DMS 273 treated with DMSO at 0.1 percent for 48 hours (cell line): ENCODE measurements around the gene RSRC1.
"Not testable (repeated sequence)": the region's sequence is repeated elsewhere in the genome, so short reads cannot be mapped to it uniquely, and the experiment has no call there.

Experiments
- DNase-seq: peaks from one replicate; lab custom pipeline; 2025; lab: John Stamatoyannopoulos, UW

RSRC1 gene

DNA sequence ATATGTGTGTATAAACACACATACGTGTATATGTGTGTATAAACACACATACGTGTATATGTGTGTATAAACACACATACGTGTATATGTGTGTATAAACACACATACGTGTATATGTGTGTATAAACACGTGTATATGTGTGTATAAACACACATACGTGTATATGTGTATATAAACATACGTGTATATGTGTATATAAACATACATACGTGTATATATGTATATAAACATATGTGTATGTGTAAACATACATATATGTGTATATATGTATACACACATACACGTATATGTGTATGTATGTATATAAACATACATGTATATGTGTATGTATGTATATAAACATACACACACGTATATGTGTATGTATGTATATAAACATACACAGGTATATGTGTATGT, 119.1 kb downstream of the RSRC1 start:
- DNase-seq: not testable (repeated sequence)

DNA sequence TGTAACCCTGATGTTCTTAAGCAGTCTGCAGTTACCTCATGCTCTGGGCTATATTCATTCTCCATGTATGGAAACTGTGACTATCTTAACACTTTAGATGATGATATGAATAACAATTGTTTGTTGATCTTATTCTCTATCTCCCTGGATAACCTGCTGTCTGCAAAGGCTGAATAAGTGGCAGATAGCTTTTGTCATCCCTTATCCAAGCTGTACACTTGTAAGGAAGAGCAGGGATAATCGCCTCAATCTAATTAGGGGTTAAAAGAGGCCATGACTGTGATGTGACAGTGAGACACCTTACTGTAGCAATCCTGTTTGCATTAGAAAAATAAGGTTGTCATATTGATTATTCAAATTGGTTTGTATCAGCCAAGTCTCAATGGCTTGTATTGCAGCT, 123.9 kb downstream of the RSRC1 start:
- no peak for DNase-seq

DNA sequence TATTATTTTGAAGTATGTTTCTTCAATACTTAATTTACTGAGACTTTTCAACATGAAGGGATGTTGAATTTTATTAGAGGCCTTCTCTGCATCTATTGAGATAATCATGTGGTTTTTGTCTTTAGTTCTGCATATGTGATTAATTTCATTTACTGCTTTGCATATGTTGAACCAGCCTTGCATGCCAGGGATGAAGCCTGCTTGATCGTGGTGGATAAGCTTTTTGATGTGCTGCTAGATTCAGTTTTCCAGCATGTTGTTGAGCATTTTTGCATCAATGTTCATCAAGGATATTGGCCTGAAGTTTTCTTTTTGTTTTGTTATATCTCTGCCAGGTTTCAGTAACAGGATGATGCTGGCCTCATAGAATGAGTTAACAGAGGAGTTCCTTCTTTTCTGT, 134.4 kb downstream of the RSRC1 start:
- DNase-seq: no peak

DNA sequence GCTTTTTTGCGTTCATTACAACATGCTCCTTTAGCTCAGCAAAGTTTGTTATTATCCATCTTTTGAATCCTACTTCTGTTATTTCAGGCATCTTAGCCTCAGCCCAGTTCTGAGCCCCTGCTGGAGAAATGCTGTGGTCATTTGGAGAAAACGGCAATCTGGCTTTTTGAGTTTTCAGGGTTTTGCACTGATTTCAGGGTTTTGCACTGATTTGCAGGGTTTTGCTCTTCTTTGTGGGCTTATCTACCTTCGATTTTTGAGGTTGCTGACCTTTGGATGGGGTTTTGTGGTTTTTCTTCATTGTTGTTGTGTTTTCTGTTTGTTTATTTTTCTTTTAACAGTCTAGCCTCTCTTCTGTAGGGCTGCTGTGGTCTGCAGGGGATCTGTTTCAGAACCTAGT, 137.4 kb downstream of the RSRC1 start:
- DNase-seq: no peak

DNA sequence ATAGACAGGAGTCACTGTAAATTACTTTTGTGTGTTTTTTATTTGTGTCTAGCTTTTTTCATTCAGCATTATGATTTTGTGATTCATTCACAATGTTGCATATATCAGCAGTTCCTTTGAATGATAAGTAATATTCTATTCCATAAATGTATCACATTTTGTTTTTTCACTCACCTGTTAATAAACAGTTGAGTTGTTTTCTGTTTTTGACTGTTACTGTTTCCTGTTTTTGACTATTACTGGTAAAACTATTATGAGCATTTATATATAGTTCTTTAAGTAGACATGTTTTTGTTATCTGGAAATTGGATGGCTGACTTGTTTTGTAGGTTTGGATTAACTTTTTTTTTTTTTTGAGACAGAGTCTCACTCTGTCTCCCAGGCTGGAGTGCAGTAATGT, 138.4 kb downstream of the RSRC1 start:
- no peak for DNase-seq

DNA sequence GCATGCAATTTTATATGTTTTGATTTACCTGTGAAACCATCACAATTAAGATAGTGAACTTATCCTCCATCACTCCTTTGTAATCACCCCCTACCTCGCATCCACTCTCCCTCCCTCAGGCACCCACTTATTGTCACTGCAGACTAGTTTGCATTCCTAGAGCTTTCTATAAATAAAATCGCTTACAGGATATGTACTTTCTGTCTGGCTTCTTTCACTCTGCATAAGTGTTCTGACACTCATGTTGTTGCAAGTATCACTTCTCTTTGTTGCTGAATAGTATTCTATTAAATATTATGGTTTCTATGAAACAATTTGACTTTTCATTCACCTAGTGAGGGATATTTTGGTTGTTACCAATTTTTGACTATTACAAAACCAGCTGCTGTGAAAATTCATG, 139.3 kb downstream of the RSRC1 start:
- DNase-seq: no peak

DNA sequence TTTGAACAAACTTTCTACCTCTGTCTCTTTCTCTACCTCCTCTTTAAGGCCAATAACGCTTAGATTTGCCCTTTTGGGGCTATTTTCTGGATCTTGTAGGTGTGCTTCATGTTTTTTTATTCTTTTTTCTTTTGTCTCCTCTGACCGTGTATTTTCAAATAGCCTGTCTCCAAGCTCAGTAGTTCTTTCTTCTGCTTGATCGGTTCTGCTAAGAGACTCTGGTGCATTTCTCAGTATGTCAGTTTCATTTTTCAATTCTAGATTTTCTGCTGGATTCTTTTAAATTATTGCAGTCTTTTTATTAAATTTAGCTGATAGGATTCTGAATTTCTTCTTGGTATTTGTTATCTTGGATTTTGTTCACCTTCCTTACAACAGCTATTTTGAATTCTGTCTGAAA, 148.7 kb downstream of the RSRC1 start:
- no peak for DNase-seq

DNA sequence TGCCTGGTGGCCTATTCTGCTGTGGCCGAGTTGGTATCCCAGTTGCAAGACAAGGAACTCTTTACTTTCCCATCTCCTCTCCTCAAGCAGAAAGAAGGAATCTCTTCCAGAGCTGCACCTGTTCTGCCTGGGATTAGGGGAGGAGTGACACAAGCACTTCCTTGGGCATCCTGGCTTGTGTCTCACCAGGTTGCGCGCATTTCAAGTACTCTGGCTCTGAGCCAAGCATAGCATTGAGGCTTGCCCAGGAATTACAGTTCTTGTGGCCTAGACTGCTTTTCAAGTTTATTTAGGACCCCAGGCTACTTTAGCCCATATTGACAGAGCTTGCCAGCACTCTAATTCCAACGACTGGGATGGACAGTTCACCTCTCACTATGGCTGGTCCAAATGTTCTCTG, 150.5 kb downstream of the RSRC1 start:
- no peak for DNase-seq

DNA sequence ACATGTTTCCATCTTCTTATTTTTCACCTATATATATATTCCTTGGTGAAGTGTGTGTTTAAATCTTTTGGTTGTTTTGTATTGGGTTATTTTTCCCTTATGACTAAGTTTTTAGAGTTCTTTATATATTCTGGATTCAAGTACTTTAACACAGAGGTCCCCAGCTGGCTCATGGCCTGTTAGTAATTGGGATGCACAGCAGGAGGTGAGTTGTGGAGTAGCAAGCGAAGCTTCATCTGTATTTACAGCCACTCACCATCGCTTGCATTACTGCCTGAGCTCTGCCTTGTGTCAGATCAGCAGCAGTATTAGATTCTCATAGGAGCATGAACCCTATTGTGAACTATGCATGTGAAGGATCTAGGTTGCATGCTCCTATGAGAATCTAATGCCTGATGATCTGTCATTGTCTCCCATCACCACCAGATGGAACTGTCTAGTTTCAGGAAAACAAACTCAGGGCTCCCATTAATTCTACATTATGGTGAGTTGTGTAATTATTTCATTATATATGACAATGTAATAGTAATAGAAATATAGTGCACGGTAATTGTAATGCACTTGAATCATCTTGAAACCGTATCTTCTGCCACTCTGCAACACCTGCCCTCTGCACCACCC, 151.6 kb downstream of the RSRC1 start:
- peak; percentile 7 for DNase-seq

DNA sequence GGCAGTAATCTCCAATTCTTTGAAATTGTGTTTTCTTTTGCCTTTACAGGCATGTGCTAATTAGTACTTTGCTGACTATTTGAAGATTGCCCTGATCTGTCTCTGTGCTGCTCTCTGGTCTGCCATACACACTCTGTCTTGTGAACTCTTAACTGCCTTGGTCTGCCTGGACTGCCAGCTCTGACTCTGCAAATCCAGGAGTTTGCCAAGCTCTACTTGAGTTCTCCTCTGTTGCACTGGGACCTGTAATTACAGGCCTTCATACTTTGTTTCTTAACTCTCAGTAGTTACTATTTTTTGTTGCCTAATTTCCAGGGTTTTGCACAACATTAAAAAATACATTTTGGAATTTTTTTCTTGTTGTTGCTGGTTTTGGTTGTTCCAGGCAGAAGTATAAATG, 155.0 kb downstream of the RSRC1 start:
- DNase-seq: no peak

DNA sequence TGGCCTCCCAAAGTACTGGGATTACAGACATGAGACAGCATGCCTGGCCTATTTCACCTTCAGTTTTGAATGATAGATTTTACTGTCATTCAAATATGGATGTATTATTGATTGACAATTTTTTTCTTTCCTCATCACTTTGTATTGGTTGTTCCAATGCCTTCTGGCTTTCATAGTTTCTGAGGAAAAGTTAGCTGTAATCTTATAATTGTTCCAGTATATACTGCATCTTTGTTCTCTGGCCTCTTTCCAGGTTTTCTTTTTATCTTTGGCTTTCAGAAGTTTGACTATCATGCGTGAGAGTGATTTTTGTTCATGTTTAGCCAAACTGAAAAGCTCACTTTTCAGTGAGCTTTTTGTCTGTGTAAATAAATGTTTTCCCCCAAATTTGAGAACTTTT, 157.1 kb downstream of the RSRC1 start:
- no peak for DNase-seq

DNA sequence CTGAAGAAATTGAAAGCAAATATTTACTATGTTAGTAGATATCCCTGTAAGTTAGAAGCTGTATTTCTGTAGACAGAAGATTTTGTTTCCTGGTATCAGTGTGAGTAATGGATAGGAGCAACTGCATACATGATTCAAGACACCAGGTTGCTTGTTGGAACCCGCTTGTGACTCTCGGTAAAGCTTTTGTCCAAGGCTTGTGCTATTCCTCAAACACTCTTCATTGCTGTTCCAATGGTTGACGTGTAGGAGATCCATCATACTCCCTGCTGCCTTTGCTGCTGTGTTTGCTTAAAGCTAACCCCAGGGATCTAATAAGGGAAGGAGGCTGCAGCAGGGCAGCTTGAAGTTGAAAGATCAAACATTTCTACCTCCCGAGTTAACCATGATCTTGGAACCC, 160.1 kb downstream of the RSRC1 start:
- DNase-seq: no peak

DNA sequence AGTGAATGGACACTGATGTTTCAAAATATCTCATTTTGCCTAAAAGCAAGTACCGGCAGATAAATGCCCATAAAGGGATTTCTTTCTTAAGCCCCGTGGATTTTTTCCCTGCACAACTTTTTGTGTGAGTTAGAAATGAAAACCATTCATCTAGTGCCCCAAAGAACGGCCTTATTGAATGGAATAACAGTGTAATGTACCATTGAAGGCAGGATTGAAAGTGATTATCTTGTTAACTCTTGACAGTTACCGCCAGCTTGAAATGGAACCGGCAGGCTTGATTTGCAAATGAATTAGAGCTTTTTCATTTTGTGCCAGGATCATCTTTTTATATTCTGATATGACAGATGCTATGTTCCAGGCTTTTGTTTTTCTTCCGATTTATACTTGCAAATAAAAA, 162.2 kb downstream of the RSRC1 start:
- DNase-seq: no peak

DNA sequence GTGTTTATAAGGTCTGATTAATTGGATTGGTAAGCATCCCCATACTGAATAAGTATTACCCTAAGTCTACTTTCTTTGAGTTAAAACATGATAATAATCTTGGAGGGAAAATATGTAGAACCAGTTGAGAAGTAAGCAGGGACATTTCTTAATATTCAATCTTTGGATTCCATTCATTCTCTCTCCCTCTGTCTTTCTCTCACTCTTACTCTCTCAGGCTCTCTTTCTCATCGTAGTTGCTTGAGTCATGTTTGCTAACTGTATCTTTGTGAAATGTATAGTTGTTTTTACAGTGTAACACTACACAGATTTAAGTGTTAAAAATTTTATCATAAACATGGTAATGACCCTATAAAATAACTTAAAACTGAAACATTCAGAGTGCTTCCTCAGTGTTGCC, 163.8 kb downstream of the RSRC1 start:
- DNase-seq: no peak

DNA sequence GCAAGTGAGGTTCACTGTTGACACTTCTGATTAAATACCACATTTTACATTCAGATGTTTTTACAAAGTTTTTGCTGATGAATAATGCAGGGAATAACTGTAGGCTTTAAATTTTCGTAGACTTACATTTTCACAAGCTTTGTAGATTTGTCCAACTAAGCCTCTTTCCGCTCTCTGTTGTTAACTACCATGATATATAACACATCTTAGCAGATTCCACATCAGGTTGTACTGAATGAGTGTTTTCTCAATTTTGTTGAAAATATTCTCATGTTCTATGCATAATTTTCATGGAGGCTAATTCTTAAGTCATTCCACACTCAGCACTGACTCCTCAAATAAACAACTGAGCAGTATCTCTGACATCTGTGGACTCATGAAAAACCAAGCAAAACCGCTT, 168.3 kb downstream of the RSRC1 start:
- no peak for DNase-seq

DNA sequence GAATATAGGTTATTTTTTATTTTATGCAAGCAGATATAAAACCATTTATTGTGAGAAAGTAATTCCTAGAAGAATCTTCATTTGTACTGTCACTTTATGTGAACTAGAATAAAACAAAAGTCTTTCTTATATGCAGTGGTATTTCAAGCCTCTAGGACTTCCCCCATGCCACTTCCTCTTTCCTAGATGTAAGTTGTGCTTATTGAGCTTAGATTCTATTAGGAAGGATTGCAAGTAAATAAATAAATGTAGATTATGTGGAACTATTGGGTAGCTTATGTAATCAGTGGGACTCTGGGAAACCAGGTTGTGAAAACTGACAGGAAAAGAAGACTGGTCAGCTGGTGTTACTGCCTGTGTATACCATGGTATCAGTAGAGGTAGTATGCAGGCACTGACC, 169.7 kb downstream of the RSRC1 start:
- no peak for DNase-seq

DNA sequence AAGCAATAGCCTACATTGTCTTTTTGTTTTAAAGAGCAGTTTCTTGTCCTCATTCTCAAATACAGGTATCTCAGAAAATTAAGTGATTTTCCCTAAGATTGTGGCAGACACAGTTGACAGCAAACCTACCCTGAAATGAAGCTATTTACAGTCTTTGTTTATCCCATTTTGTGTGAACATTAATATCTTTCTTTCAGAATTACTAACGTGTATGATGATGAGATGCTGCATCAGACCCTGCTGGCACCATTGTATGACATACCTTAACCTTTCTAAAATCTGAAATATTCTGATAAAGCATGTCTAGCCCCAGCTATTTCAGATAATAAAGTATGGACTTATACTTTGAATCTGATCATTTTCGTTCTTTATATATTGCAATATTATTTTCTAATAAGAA, 185.9 kb downstream of the RSRC1 start:
- no peak for DNase-seq

DNA sequence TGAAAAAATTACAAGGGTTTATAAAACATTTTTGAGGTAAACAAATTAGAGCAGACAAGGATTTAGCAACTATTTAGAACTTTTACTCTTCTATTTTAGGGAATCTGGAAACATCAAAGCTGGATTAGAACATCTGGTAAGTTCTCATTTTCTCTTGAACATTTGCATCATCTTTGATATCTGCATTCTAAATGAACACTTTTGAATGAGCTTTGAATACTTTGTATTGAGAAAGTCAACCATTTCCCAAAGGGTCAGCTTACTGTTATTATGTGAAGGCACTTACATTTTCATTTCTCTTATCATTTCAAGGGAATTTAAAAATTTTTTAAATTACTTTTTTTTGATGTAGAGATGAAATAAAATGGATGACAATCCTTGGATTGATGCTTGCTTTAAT, 188.1 kb downstream of the RSRC1 start:
- no peak for DNase-seq

DNA sequence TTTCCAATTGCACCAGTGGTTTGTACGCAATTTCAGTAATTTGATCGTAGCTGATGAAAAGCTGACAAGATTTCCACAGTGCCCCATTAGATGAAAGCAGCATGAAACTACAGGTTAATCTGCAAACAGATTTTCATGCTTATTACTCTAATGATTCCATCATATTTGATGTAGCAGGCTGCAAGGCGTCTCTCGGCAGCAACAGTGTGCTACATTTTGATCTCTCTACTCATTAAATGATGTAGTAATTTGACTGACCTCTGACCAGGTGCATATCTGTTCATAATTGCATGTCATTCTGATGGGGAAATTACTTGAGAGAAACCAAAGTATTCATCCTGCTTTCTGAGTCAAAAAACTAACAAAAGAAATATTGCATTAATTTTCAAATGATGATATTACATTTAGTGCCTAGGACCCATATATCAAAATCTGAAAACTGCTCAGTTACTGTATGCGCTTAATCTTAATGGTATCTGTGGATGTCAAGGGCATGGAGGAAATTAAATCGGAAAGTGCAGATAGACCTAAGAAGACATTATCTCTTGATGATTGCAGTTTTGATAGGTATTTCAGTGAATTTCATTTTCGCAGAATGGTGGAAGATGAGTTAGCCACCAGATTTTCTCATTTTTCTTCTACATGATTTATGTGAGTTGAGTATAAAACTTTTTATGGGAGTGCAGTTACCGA, 198.5 kb downstream of the RSRC1 start:
- DNase-seq: no peak

DNA sequence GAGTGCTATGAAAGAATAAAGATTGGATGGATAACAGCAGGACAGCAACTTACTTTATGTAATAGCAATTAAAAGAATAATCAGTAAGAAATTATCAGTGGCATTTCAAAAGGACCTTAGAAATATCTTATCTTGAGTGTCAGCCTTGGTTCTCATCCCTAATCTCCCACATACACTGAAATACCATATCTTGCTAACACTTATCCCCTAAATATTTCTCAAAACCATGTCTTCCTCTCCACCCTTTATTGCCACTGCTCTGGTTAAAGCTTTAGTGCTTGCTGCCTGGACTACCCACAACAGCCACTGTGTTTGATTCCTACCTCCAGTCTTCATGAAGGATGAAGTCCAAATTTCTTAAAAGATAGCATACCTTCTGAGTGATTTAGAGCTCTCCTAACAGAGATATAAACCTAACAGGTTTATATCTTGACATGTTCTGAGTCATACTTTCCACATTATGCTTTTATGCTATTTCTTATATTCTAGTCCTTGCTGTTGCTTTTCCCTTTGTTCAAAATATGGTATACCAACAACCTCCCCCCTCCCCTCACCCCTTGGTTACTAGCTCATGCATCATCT, 202.8 kb downstream of the RSRC1 start:
- no peak for DNase-seq

DNA sequence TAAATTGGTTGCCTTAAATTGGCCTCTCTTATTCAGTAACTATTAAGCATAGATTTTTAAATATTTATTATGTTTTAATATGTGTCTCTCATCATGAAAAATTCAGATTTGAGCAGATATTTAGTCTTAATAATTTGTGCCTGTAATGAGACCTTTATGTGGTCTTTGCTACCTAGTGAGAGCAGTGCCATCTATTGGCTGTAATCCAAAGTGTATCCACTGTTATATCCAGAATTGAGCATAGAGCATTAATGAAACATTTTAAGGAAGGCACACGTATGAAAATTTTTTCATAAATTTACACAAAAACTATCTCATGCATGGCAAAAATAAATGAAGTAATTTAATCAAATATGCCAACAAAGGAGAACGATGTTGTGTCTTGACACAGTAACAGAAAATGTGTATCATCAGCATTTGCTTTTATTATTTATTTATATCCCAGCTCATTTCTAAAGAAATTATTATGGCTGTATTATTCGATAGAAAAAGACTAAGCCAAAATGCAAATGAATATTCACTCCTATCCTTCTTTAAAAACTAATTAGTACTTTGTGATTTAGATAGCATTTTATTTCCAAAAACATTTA, 203.5 kb downstream of the RSRC1 start:
- DNase-seq: peak; percentile 5

DNA sequence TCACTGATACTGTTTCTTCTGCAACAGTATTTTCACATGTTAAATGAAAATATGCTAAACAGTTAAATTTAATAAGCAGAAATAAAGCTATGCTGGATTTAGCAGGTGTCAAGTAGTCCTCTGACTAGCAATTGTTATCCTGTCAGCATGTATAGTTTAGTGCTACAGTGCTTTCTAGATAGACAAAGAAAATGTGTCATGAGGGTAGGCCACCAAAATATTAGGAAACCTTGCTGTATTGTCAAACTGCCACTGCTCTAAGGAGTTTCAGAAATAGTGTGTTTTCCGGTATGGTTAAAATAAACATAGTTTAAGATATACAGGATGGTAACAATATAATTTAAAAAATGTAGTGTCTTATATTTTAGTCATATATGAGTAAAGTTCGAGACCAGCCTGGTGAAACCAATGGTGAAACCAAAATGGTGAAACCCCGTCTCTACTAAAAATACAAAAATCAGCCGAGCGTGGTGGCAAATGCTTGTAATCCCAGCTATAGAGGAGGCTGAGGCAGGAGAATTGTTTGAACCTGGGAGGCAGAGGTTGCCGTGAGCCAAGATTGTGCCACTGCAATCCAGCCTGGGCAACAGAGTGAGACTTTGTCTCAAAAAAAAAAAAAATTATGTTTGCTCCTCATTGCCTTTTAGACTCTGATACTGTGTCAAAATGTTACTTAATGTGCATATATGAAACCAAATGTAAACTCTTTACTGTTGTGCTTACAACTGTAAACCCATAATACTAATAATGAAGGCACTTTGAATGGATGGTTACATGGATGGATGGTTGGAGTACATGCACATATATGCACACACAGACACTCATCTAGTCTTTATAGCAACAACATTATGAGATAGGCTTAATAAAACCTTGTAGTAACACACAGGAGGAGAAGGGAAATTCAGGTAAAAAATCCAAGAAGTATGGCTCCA, 204.8 kb downstream of the RSRC1 start:
- no peak for DNase-seq
